Ascending aorta (tissue), 2 donors: Measurements from ENCODE around the gene EHMT1. TPM values are rescaled to one million over a fixed set of nuclear protein-coding genes. Genes with fewer than 3 reads are reported as not detected.
"Not testable (repeated sequence)": the region's sequence is repeated elsewhere in the genome, so short reads cannot be mapped to it uniquely, and the experiment has no call there.

Experiments used
- DNase-seq, 2 donors: peaks; one replicate each; pipeline ENCODE4 v3.0.0-alpha.2; 2019; ENCODE audit warnings: low spot score in 2 of 2
- H3K27ac ChIP-seq, 2 donors: fragments of 200-600 bp; sonication (generic); one replicate each; pipeline ENCODE4 v1.5.1; 2016 to 2017; ENCODE audit warnings: mild to moderate bottlenecking in 1 of 2
- H3K27me3 ChIP-seq: fragments of 200-600 bp; sonication (generic); one replicate; pipeline ENCODE4 v1.5.1; 2017
- H3K36me3 ChIP-seq, 2 donors: fragments of 200-600 bp; sonication (generic); one replicate each; pipeline ENCODE4 v1.5.1; 2016
- H3K4me1 ChIP-seq, 2 donors: fragments of 200-600 bp; sonication (generic); one replicate each; pipeline ENCODE4 v1.5.1; 2016 to 2017; ENCODE audit warnings: mild to moderate bottlenecking in 1 of 2
- H3K4me3 ChIP-seq, 2 donors: fragments of 200-600 bp; sonication (generic); one replicate each; pipeline ENCODE4 v1.5.1; 2016 to 2017; ENCODE audit warnings: mild to moderate bottlenecking in 1 of 2
- H3K9me3 ChIP-seq, 2 donors: fragments of 200-600 bp; sonication (generic); one replicate each; pipeline ENCODE4 v1.5.1; 2016
- intact Hi-C: fragments of 100-400 bp; cut with DNase I; formaldehyde crosslinking; loops from one replicate; pipeline ENCODE4 v1.15.1; 2023
- total RNA-seq: library from RNA; depleted of rRNA; stranded (reverse); fragments of >200 nt; gene quantifications from one replicate; pipeline ENCODE4 v1.1.0, GENCODE V29; 2016
- TF ChIP-seq, protein P1 (sequence below), 3 experiments: fragments of 200-600 bp in 2 of 3; fragments of 450-650 bp in 1 of 3; sonication (generic) in 2 of 3; IDR thresholded peaks; one replicate each; pipeline ENCODE4 v1.5.1; 2016 to 2019; ENCODE audit warnings: antibody characterized with exemption in 3 of 3, mild to moderate bottlenecking in 1 of 3, moderate library complexity in 1 of 3

Gene EHMT1
- total RNA-seq, 1 donor from 2014 or later, result 49.9 TPM

- Histone ChIP-seq H3K27ac (no peak overlapping the region), H3K36me3 (peaks cover 8 to 25% of the 10 kb centered on the region in 2 donors), H3K4me3 (no peak overlapping the region), H3K4me1 (no peaks in the 10 kb centered on the region), H3K27me3 (no peaks in the 10 kb centered on the region), H3K9me3 (no peaks in the 10 kb centered on the region)
- TF ChIP-seq, protein P1, sequence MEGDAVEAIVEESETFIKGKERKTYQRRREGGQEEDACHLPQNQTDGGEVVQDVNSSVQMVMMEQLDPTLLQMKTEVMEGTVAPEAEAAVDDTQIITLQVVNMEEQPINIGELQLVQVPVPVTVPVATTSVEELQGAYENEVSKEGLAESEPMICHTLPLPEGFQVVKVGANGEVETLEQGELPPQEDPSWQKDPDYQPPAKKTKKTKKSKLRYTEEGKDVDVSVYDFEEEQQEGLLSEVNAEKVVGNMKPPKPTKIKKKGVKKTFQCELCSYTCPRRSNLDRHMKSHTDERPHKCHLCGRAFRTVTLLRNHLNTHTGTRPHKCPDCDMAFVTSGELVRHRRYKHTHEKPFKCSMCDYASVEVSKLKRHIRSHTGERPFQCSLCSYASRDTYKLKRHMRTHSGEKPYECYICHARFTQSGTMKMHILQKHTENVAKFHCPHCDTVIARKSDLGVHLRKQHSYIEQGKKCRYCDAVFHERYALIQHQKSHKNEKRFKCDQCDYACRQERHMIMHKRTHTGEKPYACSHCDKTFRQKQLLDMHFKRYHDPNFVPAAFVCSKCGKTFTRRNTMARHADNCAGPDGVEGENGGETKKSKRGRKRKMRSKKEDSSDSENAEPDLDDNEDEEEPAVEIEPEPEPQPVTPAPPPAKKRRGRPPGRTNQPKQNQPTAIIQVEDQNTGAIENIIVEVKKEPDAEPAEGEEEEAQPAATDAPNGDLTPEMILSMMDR (IDR thresholded peaks at IDR 0.05), result no peak
- intact Hi-C loops, result no loop called here
- no peak for DNase-seq
Observed at GRCh38 chr9:137711678-137712105, 92.9 kb downstream of the EHMT1 start.

- no peak for DNase-seq
- H3K27ac ChIP-seq, result no peak overlapping the region
- no peaks in the 10 kb centered on the region for H3K27me3 ChIP-seq
- H3K4me3 ChIP-seq, result no peak overlapping the region
- intact Hi-C loops, result no loop called here
- peaks cover 19 to 46% of the 10 kb centered on the region in 2 donors for H3K36me3 ChIP-seq
- TF ChIP-seq, protein P1 (IDR thresholded peaks at IDR 0.05), result no peak
- no peaks in the 10 kb centered on the region for H3K9me3 ChIP-seq
- H3K4me1 ChIP-seq, result no peaks in the 10 kb centered on the region
Observed at GRCh38 chr9:137715321-137715720, 96.5 kb downstream of the EHMT1 start.

DNA sequence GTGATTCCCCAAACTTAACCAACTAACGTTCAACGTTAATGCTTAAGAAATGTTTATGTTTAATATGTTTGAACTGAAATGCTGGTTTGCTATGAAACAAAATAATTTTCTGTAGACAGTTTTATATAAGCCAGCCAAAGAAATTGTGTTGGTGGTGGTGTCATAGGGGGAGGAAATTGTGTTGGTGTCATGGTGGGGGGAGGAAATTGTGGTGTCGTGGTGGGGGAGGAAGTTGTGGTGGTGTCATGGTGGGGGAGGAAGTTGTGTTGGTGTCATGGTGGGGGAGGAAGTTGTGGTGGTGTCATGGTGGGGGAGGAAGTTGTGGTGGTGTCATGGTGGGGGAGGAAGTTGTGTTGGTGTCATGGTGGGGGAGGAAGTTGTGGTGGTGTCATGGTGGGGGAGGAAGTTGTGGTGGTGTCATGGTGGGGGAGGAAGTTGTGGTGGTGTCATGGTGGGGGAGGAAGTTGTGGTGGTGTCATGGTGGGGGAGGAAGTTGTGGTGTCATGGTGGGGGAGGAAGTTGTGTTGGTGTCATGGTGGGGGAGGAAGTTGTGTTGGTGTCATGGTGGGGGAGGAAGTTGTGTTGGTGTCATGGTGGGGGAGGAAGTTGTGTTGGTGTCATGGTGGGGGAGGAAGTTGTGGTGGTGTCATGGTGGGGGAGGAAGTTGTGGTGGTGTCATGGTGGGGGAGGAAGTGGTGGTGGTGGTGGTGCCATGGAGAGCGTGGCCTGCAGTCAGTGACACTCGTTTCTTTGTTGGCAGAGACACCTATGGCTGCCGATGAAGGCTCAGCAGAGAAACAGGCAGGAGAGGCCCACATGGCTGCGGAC is 97.3 kb downstream of the EHMT1 start:
- DNase-seq, intact Hi-C loops, H3K9me3 ChIP-seq, H3K27me3 ChIP-seq, H3K4me1 ChIP-seq, H3K4me3 ChIP-seq, H3K27ac ChIP-seq: not testable (repeated sequence)
- peaks cover 22 to 47% of the 10 kb centered on the region in 2 donors for H3K36me3 ChIP-seq

DNA sequence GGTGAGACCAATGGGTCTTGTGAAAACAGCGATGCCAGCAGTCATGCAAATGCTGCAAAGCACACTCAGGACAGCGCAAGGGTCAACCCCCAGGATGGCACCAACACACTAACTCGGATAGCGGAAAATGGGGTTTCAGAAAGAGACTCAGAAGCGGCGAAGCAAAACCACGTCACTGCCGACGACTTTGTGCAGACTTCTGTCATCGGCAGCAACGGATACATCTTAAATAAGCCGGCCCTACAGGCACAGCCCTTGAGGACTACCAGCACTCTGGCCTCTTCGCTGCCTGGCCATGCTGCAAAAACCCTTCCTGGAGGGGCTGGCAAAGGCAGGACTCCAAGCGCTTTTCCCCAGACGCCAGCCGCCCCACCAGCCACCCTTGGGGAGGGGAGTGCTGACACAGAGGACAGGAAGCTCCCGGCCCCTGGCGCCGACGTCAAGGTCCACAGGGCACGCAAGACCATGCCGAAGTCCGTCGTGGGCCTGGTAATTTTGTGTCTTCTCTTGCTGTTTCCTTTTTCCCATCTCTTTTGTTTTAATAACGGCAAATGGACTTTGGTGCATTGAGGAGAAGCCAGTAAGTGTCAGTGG is 98.0 kb downstream of the EHMT1 start:
- peaks cover 17 to 40% of the 10 kb centered on the region in 2 donors for H3K36me3 ChIP-seq
- no peak for DNase-seq
- no peaks in the 10 kb centered on the region for H3K9me3 ChIP-seq
- intact Hi-C loops, result no loop called here
- H3K4me3 ChIP-seq, result no peak overlapping the region
- TF ChIP-seq, protein P1 (IDR thresholded peaks at IDR 0.05), result no peak
- H3K27ac ChIP-seq, result no peak overlapping the region
- no peaks in the 10 kb centered on the region for H3K4me1 ChIP-seq
- H3K27me3 ChIP-seq, result no peaks in the 10 kb centered on the region

DNA sequence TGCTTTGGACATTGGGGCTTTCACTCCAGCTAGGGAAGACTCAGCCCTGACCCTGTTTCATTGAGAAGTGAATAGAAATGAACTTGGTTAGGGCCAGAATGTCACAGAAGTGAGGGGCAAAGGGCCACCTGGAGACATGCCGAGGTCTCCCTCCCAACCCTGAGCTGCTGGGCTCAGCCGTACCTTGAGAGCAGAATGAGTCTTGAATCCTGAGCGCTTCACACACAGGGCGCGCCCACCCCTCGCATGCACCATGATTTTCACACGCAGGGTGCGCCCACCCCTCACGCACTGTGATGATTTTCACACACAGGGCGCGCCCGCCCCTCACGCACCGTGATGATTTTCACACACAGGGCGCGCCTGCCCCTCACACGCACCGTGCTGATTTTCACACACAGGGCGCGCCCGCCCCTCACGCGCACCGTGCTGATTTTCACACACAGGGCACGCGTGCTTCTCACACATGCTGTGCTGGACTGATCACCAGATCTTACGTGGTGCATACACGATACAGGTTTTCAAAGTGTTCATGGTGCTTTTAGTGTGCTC is 99.0 kb downstream of the EHMT1 start:
- Histone ChIP-seq H3K4me3 (no peak overlapping the region), H3K9me3 (no peaks in the 10 kb centered on the region), H3K4me1 (no peaks in the 10 kb centered on the region), H3K36me3 (peaks cover 15 to 35% of the 10 kb centered on the region in 2 donors), H3K27ac (no peak overlapping the region), H3K27me3 (no peaks in the 10 kb centered on the region)
- no peak for DNase-seq
- intact Hi-C loops, result no loop called here
- TF ChIP-seq, protein P1 (IDR thresholded peaks at IDR 0.05), result no peak

- DNase-seq, result no peak
- Histone ChIP-seq H3K4me1 (peaks cover 0 to 2% of the 10 kb centered on the region in 2 donors), H3K4me3 (no peak overlapping the region), H3K36me3 (peaks cover 15 to 35% of the 10 kb centered on the region in 2 donors), H3K27ac (no peak overlapping the region), H3K9me3 (no peaks in the 10 kb centered on the region), H3K27me3 (no peaks in the 10 kb centered on the region)
- TF ChIP-seq, protein P1 (IDR thresholded peaks at IDR 0.05), result no peak
- intact Hi-C loops, result no loop called here
Observed at GRCh38 chr9:137719194-137719593, 100.4 kb downstream of the EHMT1 start.
